A549 (cell line): Measurements from ENCODE around the gene ZNF536. TPM values are rescaled to one million over a fixed set of nuclear protein-coding genes. Genes with fewer than 3 reads are reported as not detected.

ENCODE experiments used
- ATAC-seq, 2 experiments: fragments of 200-7000 bp in 1 of 2; fragments of >200 bp in 1 of 2; cut with Nextera tagmentation in 1 of 2; cut with Tn5 transposase in 1 of 2; 3 replicates each; pipeline versions ENCODE4 v1.8.0 to v1.9.1; 2018 to 2020; ENCODE audit warnings: mild to moderate bottlenecking in 1 of 2, moderate library complexity in 1 of 2
- CTCF ChIA-PET: fragments of 300-600 bp; sonication (Branson Sonifier 250); formaldehyde crosslinking; extraction: SDS; loops from one replicate; lab custom pipeline; 2021; ENCODE audit warnings: antibody characterized with exemption, inconsistent platforms; lab: Yijun Ruan, JAX
- POLR2A ChIA-PET: fragments of 350-600 bp; formaldehyde crosslinking; extraction: SDS; loops from one replicate; lab custom pipeline; 2021; ENCODE audit warnings: antibody characterized with exemption, inconsistent platforms; lab: Yijun Ruan, JAX
- DNase-seq, 2 experiments: peaks; one replicate each; pipeline versions ENCODE4 v3.0.0 to v3.0.0-alpha.2; 2011 to 2016; ENCODE audit warnings: low read depth in 1 of 2, low spot score in 1 of 2
- FAIRE-seq: peaks from 2 replicates; lab custom pipeline; 2011; peaks lifted over from hg19 to GRCh38; lab: Jason Lieb, UNC
- H3K27ac ChIP-seq, 2 experiments: fragments of >200 bp; sonication (Bioruptor Twin); formaldehyde crosslinking; 3 replicates each; pipeline ENCODE4 v1.5.1; 2016 to 2017
- H3K4me1 ChIP-seq: fragments of >200 bp; sonication (Bioruptor Twin); formaldehyde crosslinking; 3 replicates; pipeline ENCODE4 v1.6.1; 2016
- H3K4me2 ChIP-seq: fragments of >200 bp; sonication (Bioruptor Twin); formaldehyde crosslinking; 3 replicates; pipeline ENCODE4 v1.6.1; 2016
- H3K4me3 ChIP-seq: fragments of >200 bp; sonication (Bioruptor Twin); formaldehyde crosslinking; 3 replicates; pipeline ENCODE4 v1.5.1; 2016
- H3K9me3 ChIP-seq: fragments of >200 bp; sonication (Bioruptor Twin); formaldehyde crosslinking; 3 replicates; pipeline ENCODE4 v1.6.1; 2016
- CBX2 ChIP-seq: fragments of 200-600 bp; sonication (generic); IDR thresholded peaks from 2 replicates; pipeline ENCODE4 v1.6.1; 2016; ENCODE audit warnings: low read depth, mild to moderate bottlenecking, borderline replicate concordance
- CEBPB ChIP-seq, 2 experiments: fragments of >200 bp in 1 of 2; sonication (Bioruptor Twin) in 1 of 2; formaldehyde crosslinking in 1 of 2; IDR thresholded peaks; 2 replicates each; pipeline ENCODE4 v1.6.1; 2012 to 2016
- EHF ChIP-seq: fragments of 250-450 bp; sonication (Bioruptor Pico); IDR thresholded peaks from 2 replicates; pipeline ENCODE4 v1.5.0; 2020; ENCODE audit warnings: mild to moderate bottlenecking
- EHMT2 ChIP-seq: fragments of 200-600 bp; sonication (generic); IDR thresholded peaks from 2 replicates; pipeline ENCODE4 v1.6.1; 2016; ENCODE audit warnings: antibody characterized with exemption, low read depth, mild to moderate bottlenecking, moderate library complexity
- EP300 ChIP-seq, 2 experiments: fragments of >200 bp; sonication (Bioruptor Twin); formaldehyde crosslinking; IDR thresholded peaks; 2 replicates in 1 of 2; 3 replicates in 1 of 2; pipeline ENCODE4 v1.6.1; 2016 to 2017
- HOXA7 ChIP-seq: fragments of 250-450 bp; sonication (Bioruptor Pico); IDR thresholded peaks from 2 replicates; pipeline ENCODE4 v1.5.0; 2020; ENCODE audit warnings: mild to moderate bottlenecking, moderate library complexity
- HOXB13 ChIP-seq: fragments of 250-450 bp; sonication (Bioruptor Pico); IDR thresholded peaks from 2 replicates; pipeline ENCODE4 v1.5.0; 2020; ENCODE audit warnings: low read depth, mild to moderate bottlenecking, moderate library complexity
- HOXB5 ChIP-seq: fragments of 250-450 bp; sonication (Bioruptor Pico); IDR thresholded peaks from 2 replicates; pipeline ENCODE4 v1.5.0; 2020; ENCODE audit warnings: mild to moderate bottlenecking, moderate library complexity
- MAX ChIP-seq: IDR thresholded peaks from 2 replicates; pipeline ENCODE4 v1.6.1; 2012
- NPAS2 ChIP-seq: fragments of 250-450 bp; sonication (Bioruptor Pico); IDR thresholded peaks from 2 replicates; pipeline ENCODE4 v1.8.0; 2022; ENCODE audit warnings: mild to moderate bottlenecking, moderate library complexity, borderline replicate concordance
- NR3C1 ChIP-seq: fragments of >200 bp; sonication (Bioruptor Twin); formaldehyde crosslinking; IDR thresholded peaks from 3 replicates; pipeline ENCODE4 v1.6.1; 2017
- POLR2AphosphoS2 ChIP-seq: conservative IDR thresholded peaks from 2 replicates; pipeline ENCODE4 v1.6.1; 2012; ENCODE audit warnings: low read length, improper control_type of control experiment, inconsistent platforms
- RARB ChIP-seq: fragments of 250-450 bp; sonication (Bioruptor Pico); IDR thresholded peaks from 2 replicates; pipeline ENCODE4 v1.8.0; 2021; ENCODE audit warnings: mild to moderate bottlenecking, moderate library complexity
- REST ChIP-seq: fragments of 200-600 bp; sonication (generic); IDR thresholded peaks from 2 replicates; pipeline ENCODE4 v1.6.1; 2016; ENCODE audit warnings: antibody characterized with exemption, mild to moderate bottlenecking, moderate library complexity
- RNF2 ChIP-seq: fragments of 200-600 bp; sonication (generic); IDR thresholded peaks from 2 replicates; pipeline ENCODE4 v1.6.1; 2016; ENCODE audit warnings: low read depth, mild to moderate bottlenecking, antibody characterized with exemption, moderate library complexity, borderline replicate concordance
- TFCP2L1 ChIP-seq: fragments of 250-450 bp; sonication (Bioruptor Pico); IDR thresholded peaks from 2 replicates; pipeline ENCODE4 v1.5.0; 2021; ENCODE audit warnings: mild to moderate bottlenecking
- TP53 ChIP-seq: fragments of 250-450 bp; sonication (Bioruptor Pico); IDR thresholded peaks from 2 replicates; pipeline ENCODE4 v1.5.0; 2021; ENCODE audit warnings: mild to moderate bottlenecking, moderate library complexity
- ZC3H11A ChIP-seq: fragments of 450-650 bp; IDR thresholded peaks from 2 replicates; pipeline ENCODE4 v1.6.1; 2014; ENCODE audit warnings: antibody characterized with exemption, mild to moderate bottlenecking
- ZNF302 ChIP-seq: fragments of 250-450 bp; sonication (Bioruptor Pico); IDR thresholded peaks from 2 replicates; pipeline ENCODE4 v1.9.0; 2021; ENCODE audit warnings: inconsistent platforms, mild to moderate bottlenecking, moderate library complexity
- WGBS: methylation state at CpG from one replicate; pipeline ENCODE4 v1.1.6; 2017; ENCODE audit errors: missing lambda C conversion rate; 5-methylcytosine and 5-hydroxymethylcytosine counted together
- polyA plus RNA-seq, 4 experiments: library from polyadenylated mRNA; depleted of rRNA in 3 of 4; stranded (reverse); fragments of >200 nt; fragmentation: RNase III in 1 of 4; extraction: RNeasy Plus Mini Kit Qiagen cat#74134 plus additional on column Dnase treatment in 1 of 4; gene quantifications; 2 replicates in 3 of 4; 3 replicates in 1 of 4; pipeline ENCODE4 v1.2.3, GENCODE V29; 2011 to 2017
- TF ChIP-seq, protein P1 (sequence below): IDR thresholded peaks from 2 replicates; pipeline ENCODE4 v1.6.1; 2012
- TF ChIP-seq, protein P2 (sequence below): fragments of 450-650 bp; IDR thresholded peaks from 2 replicates; pipeline ENCODE4 v1.6.1; 2014; ENCODE audit warnings: antibody characterized with exemption

ZNF536 gene
- polyA plus RNA-seq, 2 of the 4 experiments (the other 2 are of a cell fraction), result not detected

DNA sequence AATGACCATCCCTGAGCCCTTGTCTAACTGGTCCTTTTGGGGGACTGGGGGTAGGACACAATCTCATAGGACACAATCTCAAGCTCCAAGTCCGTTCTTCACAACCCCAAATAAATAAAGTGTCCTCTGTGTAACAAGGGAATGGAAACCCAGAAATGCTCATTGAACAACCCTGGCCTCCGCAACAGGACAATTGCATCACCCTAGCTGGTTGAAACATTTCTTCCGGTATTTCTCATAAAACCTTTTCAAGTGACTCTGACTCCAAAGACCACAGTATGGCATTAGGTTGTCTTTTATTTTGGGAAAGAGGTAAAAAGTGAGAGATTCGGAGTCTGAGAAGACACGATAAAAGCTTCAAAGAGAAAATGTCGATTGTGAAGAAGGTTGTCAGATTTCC, 186.6 kb downstream of the ZNF536 start (continued):
- TF ChIP-seq HOXB13 (CRISPR knock-in tag), result no peak
- TF ChIP-seq, all 56 proteins: peak for 0

DNA sequence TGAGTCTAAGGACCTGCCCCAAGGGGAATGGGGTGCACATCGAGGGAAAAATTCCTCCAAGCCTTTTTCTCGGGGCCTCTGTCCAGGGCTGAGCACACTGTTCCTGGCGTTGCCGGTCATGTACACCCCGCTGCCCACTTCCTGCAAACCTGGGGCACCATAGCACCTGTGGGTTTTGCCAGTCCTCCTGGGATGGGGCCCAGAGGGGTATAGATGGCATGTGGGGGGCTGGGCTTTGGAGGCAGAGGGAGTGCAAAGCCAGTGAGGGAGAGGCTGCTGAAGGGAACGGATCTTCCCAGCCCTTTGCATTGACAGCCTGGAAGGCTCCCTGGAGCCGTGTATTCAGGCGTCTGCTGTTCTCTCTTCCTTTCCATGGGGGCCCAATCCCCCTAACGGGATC, 187.3 kb downstream of the ZNF536 start:
- TF ChIP-seq TFCP2L1, result no peak
- TF ChIP-seq ZNF302, result no peak
- TF ChIP-seq, protein P1, sequence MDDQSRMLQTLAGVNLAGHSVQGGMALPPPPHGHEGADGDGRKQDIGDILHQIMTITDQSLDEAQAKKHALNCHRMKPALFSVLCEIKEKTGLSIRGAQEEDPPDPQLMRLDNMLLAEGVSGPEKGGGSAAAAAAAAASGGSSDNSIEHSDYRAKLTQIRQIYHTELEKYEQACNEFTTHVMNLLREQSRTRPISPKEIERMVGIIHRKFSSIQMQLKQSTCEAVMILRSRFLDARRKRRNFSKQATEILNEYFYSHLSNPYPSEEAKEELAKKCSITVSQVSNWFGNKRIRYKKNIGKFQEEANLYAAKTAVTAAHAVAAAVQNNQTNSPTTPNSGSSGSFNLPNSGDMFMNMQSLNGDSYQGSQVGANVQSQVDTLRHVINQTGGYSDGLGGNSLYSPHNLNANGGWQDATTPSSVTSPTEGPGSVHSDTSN, result no peak
- TF ChIP-seq EP300 (IDR thresholded peaks at IDR 0.05), result no peak
- no peak for TF ChIP-seq CEBPB (IDR thresholded peaks at IDR 0.05)
- TF ChIP-seq HOXA7 (CRISPR knock-in tag), result no peak
- no peak for TF ChIP-seq ZC3H11A
- TF ChIP-seq TP53, result no peak
- TF ChIP-seq CBX2, result no peak
- no peak for TF ChIP-seq POLR2AphosphoS2
- FAIRE-seq (no peak), ATAC-seq (no peak), DNase-seq (no peak)
- Histone ChIP-seq H3K4me2 (no peak overlapping the region), H3K9me3 (0 out of 3 replicates have a peak, but pooled peaks cover 3% of the 10 kb centered on the region), H3K4me3 (no peak overlapping the region), H3K4me1 (no peaks in the 10 kb centered on the region), H3K27ac (no peak overlapping the region)
- POLR2A ChIA-PET, result no interaction called here
- CTCF ChIA-PET, result no interaction called here
- WGBS, result 30% methylated on average over 9 of the region's 9 CpGs

GRCh38 chr19:30562981-30563380, 190.8 kb downstream of the ZNF536 start:
- no peaks in the 10 kb centered on the region for H3K4me1 ChIP-seq
- H3K4me3 ChIP-seq, result no peak overlapping the region
- H3K27ac ChIP-seq, result no peak overlapping the region
- DNase-seq (no peak), ATAC-seq (no peak), FAIRE-seq (no peak)
- H3K4me2 ChIP-seq, result no peak overlapping the region
- POLR2A ChIA-PET, result no interaction called here
- CTCF ChIA-PET, result interaction anchor here (1.5 kb wide), 1 partner anchor 30 kb away, joined by 3 read pairs; no protein-coding TSS in a partner anchor
- H3K9me3 ChIP-seq, result 0 out of 3 replicates have a peak, but pooled peaks cover 3% of the 10 kb centered on the region
- TF ChIP-seq EHMT2 (no peak), REST (no peak), ZNF302 (no peak)
- WGBS, result 9% methylated on average over 8 of the region's 8 CpGs

GRCh38 chr19:30563691-30564090, 191.5 kb downstream of the ZNF536 start:
- H3K4me2 ChIP-seq, result no peak overlapping the region
- TF ChIP-seq, protein P2, sequence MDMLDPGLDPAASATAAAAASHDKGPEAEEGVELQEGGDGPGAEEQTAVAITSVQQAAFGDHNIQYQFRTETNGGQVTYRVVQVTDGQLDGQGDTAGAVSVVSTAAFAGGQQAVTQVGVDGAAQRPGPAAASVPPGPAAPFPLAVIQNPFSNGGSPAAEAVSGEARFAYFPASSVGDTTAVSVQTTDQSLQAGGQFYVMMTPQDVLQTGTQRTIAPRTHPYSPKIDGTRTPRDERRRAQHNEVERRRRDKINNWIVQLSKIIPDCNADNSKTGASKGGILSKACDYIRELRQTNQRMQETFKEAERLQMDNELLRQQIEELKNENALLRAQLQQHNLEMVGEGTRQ, result no peak
- TF ChIP-seq HOXA7 (CRISPR knock-in tag), result no peak
- no peak for TF ChIP-seq MAX
- TF ChIP-seq NR3C1, result no peak
- TF ChIP-seq POLR2AphosphoS2, result no peak
- no peak for TF ChIP-seq RARB (CRISPR knock-in tag)
- no peak for TF ChIP-seq NPAS2 (CRISPR knock-in tag)
- TF ChIP-seq HOXB5 (CRISPR knock-in tag), result no peak
- TF ChIP-seq EHF (CRISPR knock-in tag), result no peak
- no peak for TF ChIP-seq RNF2
- 17% methylated on average over 3 of the region's 3 CpGs for WGBS
- H3K9me3 ChIP-seq, result 0 out of 3 replicates have a peak, but pooled peaks cover 3% of the 10 kb centered on the region
- ChIA-PET POLR2A (no interaction called here), CTCF (interaction anchor here (1.5 kb wide), 1 partner anchor 31 kb away, joined by 3 read pairs; no protein-coding TSS in a partner anchor)
- H3K4me1 ChIP-seq, result no peaks in the 10 kb centered on the region
- FAIRE-seq, result no peak
- DNase-seq, result no peak
- H3K27ac ChIP-seq, result no peak overlapping the region
- no peak for ATAC-seq
- no peak overlapping the region for H3K4me3 ChIP-seq
